RWPE2 (cell line): ENCODE results near the gene HSD11B1.

Experiments used
- ATAC-seq: fragments of 200-7000 bp; cut with Tn5 transposase; 3 replicates; pipeline ENCODE4 v1.9.1; 2021; ENCODE audit warnings: low read depth
- DNase-seq: peaks from one replicate; pipeline ENCODE4 v3.0.0-alpha.2; 2020; ENCODE audit warnings: low spot score
- H3K27ac ChIP-seq: fragments of 450-650 bp; 2 replicates; pipeline ENCODE4 v1.5.1; 2017; ENCODE audit warnings: mild to moderate bottlenecking; ENCODE audit not compliant: poor library complexity, severe bottlenecking
- H3K27me3 ChIP-seq: fragments of 250-450 bp; sonication (Bioruptor Pico); 2 replicates; pipeline ENCODE4 v1.5.1; 2021; ENCODE audit warnings: mild to moderate bottlenecking, moderate library complexity; ENCODE audit not compliant: insufficient read depth, poor library complexity, severe bottlenecking
- H3K36me3 ChIP-seq: fragments of 250-450 bp; sonication (Bioruptor Pico); 2 replicates; pipeline ENCODE4 v1.5.1; 2020; ENCODE audit warnings: low read depth, mild to moderate bottlenecking, moderate library complexity
- H3K4me1 ChIP-seq: fragments of 250-450 bp; sonication (Bioruptor Pico); 2 replicates; pipeline ENCODE4 v1.5.1; 2021; ENCODE audit warnings: mild to moderate bottlenecking, moderate library complexity; ENCODE audit not compliant: insufficient read depth, poor library complexity, severe bottlenecking
- H3K4me3 ChIP-seq: fragments of 250-450 bp; sonication (Bioruptor Pico); 2 replicates; pipeline ENCODE4 v1.5.1; 2021; ENCODE audit warnings: mild to moderate bottlenecking, moderate library complexity; ENCODE audit not compliant: severe bottlenecking
- H3K9me3 ChIP-seq: fragments of 250-450 bp; sonication (Bioruptor Pico); 2 replicates; pipeline ENCODE4 v1.5.1; 2021; ENCODE audit warnings: mild to moderate bottlenecking, moderate library complexity; ENCODE audit not compliant: severe bottlenecking
- CTCF ChIP-seq: fragments of 450-650 bp; IDR thresholded peaks from one replicate; pipeline ENCODE4 v1.5.1; 2017; ENCODE audit warnings: mild to moderate bottlenecking, moderate library complexity; ENCODE audit not compliant: poor library complexity, severe bottlenecking

The HSD11B1 gene

GRCh38 chr1:209721323-209721722, 16.7 kb downstream of the HSD11B1 start:
- H3K27me3 ChIP-seq = no peaks in the 10 kb centered on the region
- H3K36me3 ChIP-seq = no peaks in the 10 kb centered on the region
- H3K4me1 ChIP-seq = no peaks in the 10 kb centered on the region
- no peaks in the 10 kb centered on the region for H3K9me3 ChIP-seq
- no peak overlapping the region for H3K4me3 ChIP-seq
- DNase-seq (no peak), ATAC-seq (no peak)
- no peak for TF ChIP-seq CTCF
- H3K27ac ChIP-seq = no peak overlapping the region

GRCh38 chr1:209723265-209723664, 18.6 kb downstream of the HSD11B1 start:
- H3K9me3 ChIP-seq = no peaks in the 10 kb centered on the region
- H3K27me3 ChIP-seq = no peaks in the 10 kb centered on the region
- H3K27ac ChIP-seq = no peak overlapping the region
- H3K36me3 ChIP-seq = no peaks in the 10 kb centered on the region
- TF ChIP-seq CTCF = no peak
- ATAC-seq (no peak), DNase-seq (no peak)
- H3K4me3 ChIP-seq = no peak overlapping the region
- H3K4me1 ChIP-seq = no peaks in the 10 kb centered on the region

DNA sequence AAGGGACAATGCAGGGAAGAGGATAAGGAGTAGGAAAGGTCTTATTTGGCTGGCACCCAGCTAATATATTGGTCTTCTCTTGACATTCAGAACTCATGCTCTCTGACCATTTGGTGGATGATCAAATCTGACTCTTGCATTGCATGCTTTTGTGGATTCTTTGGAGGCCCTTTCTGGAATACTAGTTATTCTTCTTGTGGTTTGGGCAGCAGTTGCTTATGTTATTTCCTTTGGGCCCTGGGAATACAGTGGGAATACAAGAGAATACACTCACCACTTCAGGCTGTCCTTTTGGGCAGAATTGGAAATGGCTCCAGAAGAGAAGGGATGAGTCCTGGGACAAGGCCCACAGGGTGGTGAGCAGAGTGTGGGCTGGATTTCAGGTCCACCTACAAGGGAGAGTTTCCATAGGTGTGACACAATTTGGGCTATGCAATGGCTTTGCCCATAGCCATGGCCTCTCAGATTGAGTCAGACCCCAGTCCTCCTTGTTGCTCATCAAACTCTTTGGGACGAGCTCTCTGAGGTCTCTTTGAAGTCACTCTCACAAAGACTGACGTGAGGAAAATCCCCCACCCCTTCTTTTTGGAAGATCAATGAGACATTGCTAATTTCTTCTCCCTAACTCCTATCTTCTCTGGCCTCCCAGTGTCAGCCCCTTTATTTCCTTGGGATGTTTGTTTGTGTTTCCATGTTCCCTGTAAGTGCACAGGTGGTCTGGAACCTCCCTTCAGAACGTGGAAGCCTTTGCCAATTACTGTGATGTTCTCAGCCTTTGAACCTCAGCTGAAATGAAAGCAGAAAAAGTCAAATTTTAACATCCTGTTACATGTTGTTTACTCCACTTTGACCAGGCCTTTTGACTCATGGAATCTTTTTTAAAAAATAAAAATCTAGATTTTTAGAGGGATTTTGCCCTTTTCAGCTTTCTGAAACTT, 19.4 kb downstream of the HSD11B1 start:
- H3K9me3 ChIP-seq = no peaks in the 10 kb centered on the region
- H3K36me3 ChIP-seq = no peaks in the 10 kb centered on the region
- H3K27me3 ChIP-seq = no peaks in the 10 kb centered on the region
- no peak overlapping the region for H3K4me3 ChIP-seq
- no peaks in the 10 kb centered on the region for H3K4me1 ChIP-seq
- no peak overlapping the region for H3K27ac ChIP-seq
- ATAC-seq (no peak), DNase-seq (no peak)
- TF ChIP-seq CTCF = no peak

DNA sequence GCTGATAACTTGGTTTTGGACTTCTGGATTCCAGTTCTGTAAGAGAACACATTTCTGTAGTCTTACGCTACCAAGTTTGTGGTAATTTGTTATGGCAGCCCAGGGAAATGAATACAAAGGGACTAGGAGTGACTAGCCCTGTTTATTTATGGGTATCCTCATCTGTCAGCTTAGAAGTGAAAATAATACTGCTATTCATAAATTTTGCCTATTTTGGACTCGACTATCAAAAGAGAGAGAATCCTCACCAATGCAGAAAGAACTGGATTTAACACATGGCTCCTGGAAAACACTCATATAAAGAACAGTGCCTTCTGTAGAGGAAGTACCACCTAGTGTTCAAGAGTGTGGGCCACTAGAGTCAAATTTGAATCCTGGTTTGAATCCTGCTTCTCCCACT, 22.6 kb downstream of the HSD11B1 start:
- Histone ChIP-seq H3K27ac (no peak overlapping the region), H3K9me3 (no peaks in the 10 kb centered on the region), H3K27me3 (no peaks in the 10 kb centered on the region), H3K4me1 (no peaks in the 10 kb centered on the region), H3K36me3 (no peaks in the 10 kb centered on the region), H3K4me3 (no peak overlapping the region)
- no peak for ATAC-seq
- no peak for TF ChIP-seq CTCF
- no peak for DNase-seq

DNA sequence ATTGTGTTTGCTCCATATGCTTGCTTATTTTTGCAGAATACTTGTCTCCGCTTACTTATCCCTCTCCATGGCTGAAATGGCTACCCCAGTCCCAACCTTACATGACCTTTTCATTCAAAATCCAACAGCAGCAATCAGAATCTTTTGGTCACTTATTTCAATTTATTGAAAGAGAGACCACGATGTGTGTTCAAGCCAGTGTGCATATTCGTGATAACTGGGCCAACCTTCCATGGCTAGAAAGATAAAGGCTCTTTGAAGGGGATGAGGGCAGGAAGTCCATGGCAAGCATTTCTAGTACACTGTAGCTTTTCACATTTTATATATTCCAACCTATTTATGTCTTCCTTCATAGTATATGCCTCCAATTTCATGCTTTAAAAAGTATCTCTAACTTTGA, 23.1 kb downstream of the HSD11B1 start:
- H3K4me3 ChIP-seq = no peak overlapping the region
- no peaks in the 10 kb centered on the region for H3K9me3 ChIP-seq
- H3K27ac ChIP-seq = no peak overlapping the region
- no peak for TF ChIP-seq CTCF
- no peaks in the 10 kb centered on the region for H3K36me3 ChIP-seq
- no peaks in the 10 kb centered on the region for H3K27me3 ChIP-seq
- DNase-seq (no peak), ATAC-seq (no peak)
- no peaks in the 10 kb centered on the region for H3K4me1 ChIP-seq
